ENCODE results near the gene ADAMTS1. TPM values are rescaled to one million over a fixed set of nuclear protein-coding genes. Genes with fewer than 3 reads are reported as not detected.

ADAMTS1 gene
- total RNA-seq, 1 experiment from 2014 or later, result 17.8 TPM

DNA sequence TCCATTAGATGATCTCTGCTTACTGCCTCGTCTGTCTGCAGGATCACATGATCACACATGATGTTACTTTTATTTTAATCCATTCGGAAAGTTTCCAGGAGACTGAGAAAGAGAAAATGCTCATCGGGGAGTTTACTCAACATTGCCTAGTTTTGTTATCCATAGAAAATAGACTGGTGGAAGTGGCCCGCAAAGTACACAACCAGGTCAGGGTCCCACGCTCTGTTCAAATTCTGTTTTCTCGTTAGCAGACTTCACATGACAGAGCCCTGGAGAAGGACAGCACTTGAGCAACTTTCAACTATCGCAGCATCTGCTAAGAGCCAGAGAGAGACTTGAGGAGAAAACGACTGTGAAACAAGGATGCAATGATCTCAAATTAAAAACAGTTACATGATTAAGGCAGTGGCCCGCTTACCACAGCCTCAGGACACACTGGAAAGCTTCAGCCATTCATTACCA lies 44.2 kb downstream of the ADAMTS1 start:
- H4K5ac ChIP-seq (ENCODE audit: insufficient read length, low read depth, low read length), result no peak overlapping the region
- no peak overlapping the region for H3K18ac ChIP-seq (ENCODE audit: insufficient read length, low read depth, low read length)
- no peaks in the 10 kb centered on the region for H3K9me3 ChIP-seq (ENCODE audit: control insufficient read depth, low read depth, low read length)
- no peak overlapping the region for H4K91ac ChIP-seq (ENCODE audit: insufficient read length, low read depth, low read length)
- no peaks in the 10 kb centered on the region for H3K9me3 Mint-ChIP-seq
- TF ChIP-seq, protein P1, sequence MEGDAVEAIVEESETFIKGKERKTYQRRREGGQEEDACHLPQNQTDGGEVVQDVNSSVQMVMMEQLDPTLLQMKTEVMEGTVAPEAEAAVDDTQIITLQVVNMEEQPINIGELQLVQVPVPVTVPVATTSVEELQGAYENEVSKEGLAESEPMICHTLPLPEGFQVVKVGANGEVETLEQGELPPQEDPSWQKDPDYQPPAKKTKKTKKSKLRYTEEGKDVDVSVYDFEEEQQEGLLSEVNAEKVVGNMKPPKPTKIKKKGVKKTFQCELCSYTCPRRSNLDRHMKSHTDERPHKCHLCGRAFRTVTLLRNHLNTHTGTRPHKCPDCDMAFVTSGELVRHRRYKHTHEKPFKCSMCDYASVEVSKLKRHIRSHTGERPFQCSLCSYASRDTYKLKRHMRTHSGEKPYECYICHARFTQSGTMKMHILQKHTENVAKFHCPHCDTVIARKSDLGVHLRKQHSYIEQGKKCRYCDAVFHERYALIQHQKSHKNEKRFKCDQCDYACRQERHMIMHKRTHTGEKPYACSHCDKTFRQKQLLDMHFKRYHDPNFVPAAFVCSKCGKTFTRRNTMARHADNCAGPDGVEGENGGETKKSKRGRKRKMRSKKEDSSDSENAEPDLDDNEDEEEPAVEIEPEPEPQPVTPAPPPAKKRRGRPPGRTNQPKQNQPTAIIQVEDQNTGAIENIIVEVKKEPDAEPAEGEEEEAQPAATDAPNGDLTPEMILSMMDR (conservative IDR thresholded peaks at IDR 0.05), result no peak
- H3K4me1 Mint-ChIP-seq, result peaks cover 8 to 14% of the 10 kb centered on the region in 2 experiments
- H3K79me2 ChIP-seq (ENCODE audit: insufficient read depth, low read length), result no peaks in the 10 kb centered on the region
- H3K23ac ChIP-seq (ENCODE audit: insufficient read length, low read depth, low read length), result no peak overlapping the region
- no peak overlapping the region for H2BK12ac ChIP-seq (ENCODE audit: insufficient read length, low read depth, low read length)
- no peak overlapping the region for H3K4ac ChIP-seq (ENCODE audit: low read depth, low read length)
- no peak overlapping the region for H3K56ac ChIP-seq (ENCODE audit: insufficient read length, low read depth, low read length)
- no peaks in the 10 kb centered on the region; a peak in 1 of 7 replicates for H3K36me3 Mint-ChIP-seq (ENCODE audit: insufficient read depth in 1 of 3, low read depth in 3 of 3)
- no peak overlapping the region for H3K4me3 Mint-ChIP-seq
- no peaks in the 10 kb centered on the region for H3K23me2 ChIP-seq (ENCODE audit: insufficient read length, low read depth, low read length, poor library complexity, severe bottlenecking)
- no peak overlapping the region for H4K8ac ChIP-seq (replicated peaks; ENCODE audit: insufficient read length, low read depth, low read length)
- WGBS (ENCODE audit: extremely low coverage, insufficient read length, low lambda C conversion rate), result no CpG with 5 or more reads among the region's 9 CpGs
- no peaks in the 10 kb centered on the region for H3K27me3 ChIP-seq (ENCODE audit: insufficient read depth, low read length)
- no peak overlapping the region for H3K9ac ChIP-seq (ENCODE audit: extremely low read depth, insufficient read length, low read length)
- H3K27ac Mint-ChIP-seq, result peak overlapping the region in 1 of 3 experiments; percentile 42; a peak in 2 of 7 replicates
- no peak overlapping the region for H3K4me2 ChIP-seq (ENCODE audit: insufficient read depth, insufficient read length, low read length)
- H3K14ac ChIP-seq (ENCODE audit: insufficient read depth, low read length), result no peak overlapping the region
- no peak overlapping the region for H2BK20ac ChIP-seq (ENCODE audit: low read depth, low read length, poor library complexity, severe bottlenecking)
- no peak overlapping the region for H3K27ac ChIP-seq (ENCODE audit: insufficient read length, low read depth, low read length)
- H2BK120ac ChIP-seq (ENCODE audit: low read depth, low read length, poor library complexity, severe bottlenecking), result no peak overlapping the region
- 0 out of 2 replicates have a peak, but pooled peaks cover 2% of the 10 kb centered on the region for H3K4me1 ChIP-seq (ENCODE audit: insufficient read depth, low read length)
- no peak overlapping the region for H3T11ph ChIP-seq (ENCODE audit: low read length)
- H2AK5ac ChIP-seq (ENCODE audit: insufficient read length, low read length), result no peak overlapping the region
- no peaks in the 10 kb centered on the region for H3K79me1 ChIP-seq (ENCODE audit: insufficient read depth, low read depth, low read length, poor library complexity, severe bottlenecking)
- no peak overlapping the region for H2BK5ac ChIP-seq (ENCODE audit: insufficient read length, low read length)
- no peak for DNase-seq
- no peaks in the 10 kb centered on the region; the same call in 1 of the 2 replicates for H3K27me3 Mint-ChIP-seq (ENCODE audit: low read depth)
- no peaks in the 10 kb centered on the region for H4K20me1 ChIP-seq (ENCODE audit: control insufficient read depth, insufficient read depth, insufficient read length)
- no peak overlapping the region for H2AFZ ChIP-seq (ENCODE audit: low read length)
- H2BK15ac ChIP-seq (ENCODE audit: low read depth, low read length), result no peak overlapping the region
